Lung microvascular endothelial cell (primary cell): ENCODE data around the gene OTULIN. TPM values are rescaled to one million over a fixed set of nuclear protein-coding genes. Genes with fewer than 3 reads are reported as not detected.
A peak's percentile ranks its signal among the peaks of the same experiment; 100 is the strongest.

Experiments used
- DNase-seq, 2 donors: peaks; one replicate each; pipeline versions ENCODE4 v3.0.0 to v3.0.0-alpha.2; 2010; ENCODE audit warnings: low read depth in 2 of 2
- total RNA-seq: library from RNA; depleted of rRNA; stranded (reverse); fragments of >200 nt; gene quantifications from 2 replicates; pipeline ENCODE4 v1.2.1, GENCODE V29; 2014

OTULIN gene
- total RNA-seq, 1 donor from 2014 or later = 16.1 TPM

DNA sequence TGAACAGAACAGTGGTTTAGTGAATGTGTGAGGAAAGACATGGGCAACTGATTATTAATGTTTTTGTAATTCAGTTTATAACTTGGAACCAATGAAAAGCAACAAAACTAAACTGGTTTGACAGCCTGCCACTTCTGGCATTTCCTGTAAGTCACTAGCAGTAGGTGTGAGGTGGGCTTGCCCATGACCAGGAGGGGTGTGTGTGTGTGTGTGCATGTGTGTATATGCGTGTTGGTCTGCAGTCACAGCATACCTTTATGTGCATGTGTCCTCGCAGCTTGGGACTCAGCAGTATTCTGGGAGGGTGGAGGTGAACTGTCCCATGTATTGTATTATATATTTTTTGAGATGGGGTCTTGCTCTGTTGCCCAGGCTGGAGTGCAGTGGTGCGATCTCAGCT, 32.3 kb downstream of the OTULIN start:
- DNase-seq = no peak

DNA sequence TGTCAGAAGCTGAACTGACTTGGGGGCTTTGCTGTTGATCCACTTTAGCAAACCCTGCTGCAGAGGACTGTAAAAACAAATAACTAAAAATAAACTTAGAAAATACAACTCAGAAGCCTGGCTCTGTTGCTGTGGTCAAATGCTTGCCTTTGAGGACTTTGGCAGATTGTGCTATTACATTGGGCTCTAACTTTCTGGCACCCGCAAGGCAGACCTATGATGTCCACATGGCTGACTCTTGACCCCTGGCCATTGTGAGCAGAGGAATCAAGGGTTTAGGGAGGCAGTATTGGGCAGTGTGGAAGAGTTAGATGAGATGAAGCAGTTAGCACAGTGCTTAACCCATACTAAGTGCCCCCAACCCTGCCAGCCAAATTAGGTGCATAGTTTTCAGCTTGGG, 34.0 kb downstream of the OTULIN start:
- DNase-seq = no peak

DNA sequence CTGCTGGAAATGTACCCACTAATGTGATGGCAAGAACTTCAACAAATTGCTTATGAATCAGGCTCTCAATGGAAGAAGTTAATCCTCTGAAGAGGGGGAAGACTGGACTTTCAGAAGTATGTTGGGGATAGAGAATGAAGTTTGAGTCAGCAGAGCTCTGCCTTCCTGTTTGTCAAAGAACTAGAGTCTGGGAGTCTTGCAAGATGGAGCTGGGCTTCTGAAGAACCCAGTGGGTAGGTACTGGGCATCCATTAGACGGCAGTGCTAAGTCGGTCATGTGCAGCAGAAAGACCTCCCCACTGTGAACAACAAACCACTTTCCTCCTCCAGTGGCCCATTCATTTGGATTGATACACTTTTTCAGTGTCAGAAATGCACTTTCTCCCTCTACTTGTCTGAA, 34.6 kb downstream of the OTULIN start:
- DNase-seq = no peak

DNA sequence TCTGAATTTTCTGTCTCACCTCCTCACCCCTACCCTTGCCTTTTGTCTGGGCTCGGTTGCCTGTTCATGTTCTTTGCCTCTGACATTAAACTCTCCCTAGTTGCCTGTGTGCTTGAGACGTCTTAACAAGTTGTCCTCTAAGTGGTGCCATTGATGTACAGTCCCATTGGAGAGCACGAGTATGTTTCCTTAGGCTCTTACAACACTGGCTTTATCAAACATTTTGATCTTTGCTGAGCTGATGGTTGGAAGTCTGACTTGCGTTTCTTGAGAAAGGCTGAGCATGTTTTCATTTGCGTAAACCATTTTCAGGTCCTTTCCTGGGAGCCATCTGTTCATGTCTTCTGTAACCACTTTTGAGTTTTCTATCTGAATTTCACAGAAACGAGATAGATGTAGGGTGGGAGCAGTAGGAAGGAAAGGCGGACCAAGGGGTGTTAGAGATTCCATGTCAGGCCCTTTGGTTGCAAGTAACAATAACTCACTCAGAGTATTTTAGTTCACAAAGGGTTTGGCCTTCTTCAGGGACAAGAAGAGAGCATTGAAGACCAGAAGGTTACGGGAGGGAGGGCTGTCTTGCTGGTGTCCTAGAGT, 35.4 kb downstream of the OTULIN start:
- no peak for DNase-seq

DNA sequence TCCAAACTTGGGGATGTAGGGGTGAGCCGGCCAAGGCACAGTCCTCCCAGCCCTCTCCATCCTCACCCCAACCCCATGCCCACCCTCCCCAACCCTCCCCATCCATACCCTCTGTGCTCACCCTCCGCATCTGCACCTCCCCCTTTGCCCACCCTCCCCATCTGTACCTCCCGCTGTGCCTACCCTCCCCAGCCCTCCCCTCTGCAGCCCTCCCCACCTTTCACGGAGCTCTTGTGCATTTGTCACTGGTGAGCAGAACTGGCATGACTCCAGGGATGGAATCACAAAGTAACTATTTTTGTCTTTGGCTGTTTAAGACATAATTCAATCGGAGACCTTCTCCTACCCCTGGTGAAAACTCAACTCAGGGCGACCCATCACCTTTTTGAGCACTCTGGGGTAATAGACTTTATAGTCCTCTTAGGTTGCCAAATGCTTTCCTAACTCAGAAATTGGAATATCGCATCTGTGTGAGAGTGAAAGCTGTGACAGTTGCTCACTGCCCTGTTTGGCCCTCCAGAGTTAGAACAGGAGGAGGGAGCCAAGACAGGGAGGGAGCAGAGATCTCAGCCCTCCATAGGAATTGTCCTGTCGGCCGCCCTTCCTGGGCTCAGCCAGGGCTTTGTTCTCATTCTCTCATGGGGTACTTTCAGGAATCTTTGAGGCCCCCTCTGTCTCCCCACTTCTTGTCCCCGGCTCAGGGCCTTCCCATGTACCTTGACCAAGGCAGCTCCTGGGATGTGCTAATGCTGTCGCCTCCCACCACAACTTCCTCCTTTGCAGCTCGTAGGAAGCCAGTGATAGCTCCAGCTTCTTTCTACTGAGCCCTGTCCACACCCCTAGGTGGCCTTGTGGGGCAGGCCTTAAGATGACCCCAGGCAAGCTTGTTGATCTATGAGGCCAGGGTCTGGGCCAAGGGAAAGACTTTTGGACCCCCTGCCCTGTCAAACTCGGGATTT, 36.2 kb downstream of the OTULIN start:
- no peak for DNase-seq

DNA sequence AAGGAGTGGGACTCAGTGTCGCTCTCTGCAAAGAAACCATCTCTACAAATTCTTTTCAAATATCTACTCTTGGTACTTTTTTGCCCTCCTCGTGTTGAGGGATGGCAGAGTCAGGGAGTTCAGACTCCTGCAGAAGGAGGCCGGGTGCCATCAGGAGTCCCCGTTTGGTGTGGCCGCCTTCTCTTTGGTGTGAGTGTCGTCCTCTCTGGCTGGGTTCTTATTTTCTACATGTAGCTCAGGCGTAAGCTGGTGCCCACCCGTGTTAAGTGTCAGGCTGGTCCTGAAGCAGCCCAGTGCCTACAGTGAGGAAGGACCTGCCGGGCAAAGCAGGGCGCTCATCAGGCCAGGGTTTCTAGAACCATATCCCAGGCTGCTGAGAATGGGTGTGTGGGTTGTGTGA, 37.0 kb downstream of the OTULIN start:
- no peak for DNase-seq

DNA sequence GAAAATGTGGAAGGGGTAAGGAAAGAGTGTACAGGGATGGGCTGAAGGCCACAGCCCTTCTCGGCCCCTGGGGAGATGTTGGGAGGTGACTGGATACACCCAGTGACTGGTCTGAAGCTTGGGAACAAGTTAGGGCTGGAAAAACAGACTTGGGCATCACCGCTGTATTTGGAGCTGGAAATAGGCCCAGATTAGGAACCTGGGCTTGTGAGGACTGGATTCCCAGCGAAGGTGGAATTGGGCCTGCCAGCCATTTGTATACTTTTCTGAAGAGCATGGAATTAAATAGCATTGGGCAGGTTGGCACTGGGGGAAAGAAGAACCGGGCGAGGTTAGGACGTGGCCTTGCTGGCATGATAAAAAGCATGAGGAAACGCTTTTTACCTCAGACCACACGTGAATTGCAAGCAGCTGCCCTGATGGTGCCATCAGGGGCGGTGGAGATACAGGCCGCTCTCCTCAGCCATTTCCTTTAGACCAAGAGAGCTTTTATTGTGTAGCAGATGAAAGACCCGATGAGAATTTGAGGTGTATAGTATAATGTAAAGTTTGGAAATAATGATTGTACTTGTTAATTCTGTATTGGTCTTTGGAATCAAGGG, 37.8 kb downstream of the OTULIN start:
- DNase-seq = no peak

DNA sequence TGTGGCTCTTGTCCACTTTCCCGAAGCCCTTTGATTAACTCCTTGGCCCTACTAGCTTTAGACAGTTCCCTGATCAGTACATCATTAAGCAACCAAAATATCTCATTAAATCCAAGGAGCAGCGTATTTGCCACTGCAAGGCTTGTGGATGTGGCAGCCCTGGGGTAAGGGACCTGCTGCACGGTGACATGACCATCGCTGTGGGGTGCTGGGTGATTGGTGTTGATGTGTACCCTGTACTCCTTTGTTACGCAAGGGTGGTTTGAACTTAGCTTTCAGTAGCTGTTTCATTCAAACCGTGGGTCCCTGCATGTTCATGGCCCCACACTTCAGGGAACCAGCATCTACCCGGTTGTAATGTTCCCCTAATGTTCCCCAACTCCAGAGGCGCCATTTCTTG, 41.0 kb downstream of the OTULIN start:
- no peak for DNase-seq

DNA sequence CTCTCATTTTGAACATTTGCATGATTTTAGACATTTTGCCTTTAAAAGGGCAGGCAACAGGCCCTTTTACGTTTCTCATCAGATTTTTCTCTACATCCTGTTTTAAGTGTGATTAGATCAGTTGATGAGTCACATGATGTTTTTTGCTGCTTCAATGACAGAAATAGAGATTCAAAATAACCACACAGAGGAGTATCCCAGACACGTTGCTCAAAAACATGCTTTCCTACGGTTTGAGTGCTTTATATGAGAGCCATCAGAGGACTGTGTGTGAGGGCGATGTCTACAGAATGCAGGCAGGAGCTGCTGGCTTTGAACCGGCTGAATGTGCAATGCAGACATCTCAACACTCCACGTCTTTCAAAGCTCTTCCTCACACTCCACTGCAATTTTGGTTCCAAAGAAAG, 42.1 kb downstream of the OTULIN start:
- DNase-seq = peak; percentile 67 to 78

DNA sequence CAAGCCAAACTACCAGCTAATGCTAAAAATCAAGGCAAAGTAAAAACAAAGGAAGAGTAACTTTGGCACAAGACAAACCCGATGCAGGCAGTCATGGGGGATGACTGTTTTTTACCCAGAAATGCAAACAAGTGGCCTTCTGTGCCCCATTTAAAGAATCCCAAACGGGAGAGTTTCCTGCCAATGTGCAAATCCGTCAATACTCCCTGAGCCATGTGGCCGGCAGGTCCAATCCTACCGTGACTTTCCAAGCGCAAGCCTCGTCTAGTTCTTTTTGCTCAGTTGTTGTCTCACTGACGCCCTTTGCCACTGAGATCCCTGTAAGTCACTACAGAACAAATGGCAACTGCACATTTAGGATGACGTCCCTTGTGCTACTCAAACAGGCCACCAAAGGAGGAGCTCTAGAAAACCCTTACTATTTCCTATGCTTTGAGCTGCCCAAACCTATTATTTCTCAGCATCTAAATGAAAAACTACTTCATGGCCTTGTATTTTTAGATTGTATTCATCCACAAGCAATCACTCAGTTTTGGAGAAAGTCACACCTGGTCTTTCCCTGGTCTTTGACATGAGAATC, 43.4 kb downstream of the OTULIN start:
- DNase-seq = no peak

DNA sequence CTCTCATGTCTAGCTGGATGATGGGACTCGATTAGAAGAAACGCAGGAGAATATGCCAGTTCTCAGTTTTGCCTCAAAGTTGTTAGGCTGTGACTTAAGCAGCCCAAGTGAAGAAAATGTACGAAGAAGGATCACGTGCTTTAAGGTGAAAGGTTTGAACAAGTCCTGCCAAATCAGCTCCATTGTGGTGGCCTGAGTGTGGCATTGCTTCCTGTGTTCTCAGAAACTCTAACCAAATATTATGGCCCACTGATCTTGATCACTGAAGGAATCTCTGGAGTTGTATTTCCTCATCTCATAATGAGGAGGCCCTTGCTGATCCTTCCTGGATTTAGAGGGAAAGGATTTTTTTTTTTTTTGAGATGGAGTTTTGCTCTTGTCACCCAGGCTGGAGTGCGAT, 44.0 kb downstream of the OTULIN start:
- no peak for DNase-seq

DNA sequence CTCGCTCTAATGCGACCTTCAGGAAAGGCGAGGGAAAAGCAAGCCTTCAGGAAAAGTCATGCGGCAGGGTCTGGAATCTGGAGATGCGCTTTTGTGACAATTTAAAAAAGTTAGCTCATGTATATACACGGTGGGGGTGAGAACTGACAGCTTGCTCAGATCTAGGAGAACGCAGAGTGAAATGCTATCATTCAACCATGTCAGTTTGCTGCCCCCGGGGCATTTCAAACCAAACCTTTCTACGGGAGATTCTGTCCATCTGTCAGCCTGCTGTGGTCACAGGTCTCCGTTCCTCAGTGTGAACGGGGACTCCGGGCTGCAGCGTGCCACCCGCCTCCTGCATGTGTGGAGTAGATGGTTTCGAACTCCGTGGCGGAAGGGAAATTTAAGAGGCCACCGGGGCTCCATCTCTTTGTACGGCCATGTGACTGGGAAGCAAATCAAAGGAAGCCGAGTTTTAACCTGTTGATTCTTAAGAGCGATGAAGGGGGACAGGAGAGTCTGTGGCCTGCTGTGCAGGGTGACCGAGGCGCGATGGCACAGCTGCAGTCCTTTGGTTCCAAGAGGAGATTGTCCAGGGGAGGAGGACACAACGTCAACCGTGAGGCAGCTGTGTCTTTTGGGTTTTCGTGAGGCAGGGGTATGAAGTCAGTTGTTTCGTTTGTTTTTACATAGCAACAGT, 45.9 kb downstream of the OTULIN start:
- DNase-seq = no peak

DNA sequence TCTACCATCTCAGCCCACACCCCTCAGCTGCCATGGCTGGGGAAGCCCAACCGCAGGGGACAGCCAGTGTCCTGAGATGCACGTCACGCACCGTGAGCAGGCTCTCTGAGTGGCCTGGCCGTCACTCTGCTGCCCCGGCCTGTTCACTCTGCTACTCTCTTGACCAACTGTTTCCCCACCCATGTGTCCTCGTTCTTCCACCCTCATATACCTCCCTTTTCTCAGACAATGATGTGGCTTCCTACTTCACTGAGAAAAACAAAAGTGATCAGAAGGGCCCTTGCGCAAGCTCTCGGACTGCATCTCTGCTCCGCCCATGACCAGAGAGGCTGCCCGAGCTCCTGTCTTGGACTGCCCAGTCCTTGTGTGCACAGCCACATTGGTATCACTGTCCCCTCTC, 47.6 kb downstream of the OTULIN start:
- DNase-seq = no peak

DNA sequence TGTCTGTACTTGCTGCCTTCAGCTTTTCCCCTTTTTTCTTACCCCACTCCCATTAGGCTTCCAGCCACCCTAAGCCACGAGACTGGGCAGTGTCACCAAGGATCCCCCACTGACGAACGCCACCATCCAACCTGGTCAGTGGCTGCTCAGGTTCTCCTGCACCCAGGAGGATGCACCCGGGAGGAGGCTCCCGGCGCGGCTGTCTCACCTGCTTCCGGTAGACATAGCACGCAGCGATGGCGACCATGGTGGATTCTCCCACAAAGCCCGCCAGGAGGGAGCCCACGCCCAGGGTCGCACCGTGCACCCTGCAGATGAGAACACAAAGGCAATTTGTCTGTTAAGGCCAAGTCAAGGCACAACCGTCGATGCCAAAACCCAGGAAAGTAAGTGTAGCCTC, 48.1 kb downstream of the OTULIN start:
- no peak for DNase-seq

DNA sequence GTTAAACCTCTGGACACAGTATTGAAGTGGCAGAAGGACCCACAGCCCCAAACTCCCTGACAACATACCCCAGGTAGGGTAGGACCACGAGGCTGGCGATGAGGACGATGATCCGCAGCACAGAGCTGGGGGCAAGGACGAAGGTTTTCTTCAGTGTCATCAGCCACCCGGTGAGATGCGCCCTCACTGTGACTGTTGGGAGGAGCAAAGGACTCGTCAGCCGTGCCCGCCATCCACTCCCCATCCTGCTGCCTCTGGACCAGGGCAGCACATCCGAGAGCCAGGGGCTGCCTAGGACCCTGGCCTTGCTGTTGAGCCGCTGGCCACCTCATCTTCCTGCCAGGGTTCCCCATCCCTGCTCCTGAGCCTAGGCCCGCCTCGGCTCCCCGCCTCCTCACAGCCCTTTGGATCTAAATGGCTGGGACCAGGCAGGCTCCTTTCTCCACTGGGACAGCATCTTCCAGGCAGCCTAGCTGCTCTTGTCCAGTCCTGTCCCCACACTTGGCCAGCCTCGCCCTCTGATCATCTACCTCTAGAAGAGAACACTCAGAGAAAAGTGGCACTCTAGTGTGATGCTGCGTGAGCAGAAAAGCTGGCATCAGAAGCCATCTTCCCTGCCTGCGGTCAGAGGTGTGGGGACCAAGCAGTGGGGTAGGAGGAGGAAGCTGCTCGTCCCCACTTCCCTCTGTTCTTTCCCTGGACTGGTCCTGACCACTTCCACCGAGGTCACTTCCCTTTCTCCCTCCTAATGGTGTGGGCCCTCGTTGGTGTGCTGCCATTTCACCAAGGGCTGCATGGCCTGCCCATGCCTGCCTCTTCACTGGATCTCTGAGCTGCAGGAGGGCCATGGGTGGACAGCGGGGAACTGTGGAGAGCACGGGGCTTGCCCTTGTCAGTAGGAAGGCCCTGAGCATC, 49.2 kb downstream of the OTULIN start:
- DNase-seq = no peak

DNA sequence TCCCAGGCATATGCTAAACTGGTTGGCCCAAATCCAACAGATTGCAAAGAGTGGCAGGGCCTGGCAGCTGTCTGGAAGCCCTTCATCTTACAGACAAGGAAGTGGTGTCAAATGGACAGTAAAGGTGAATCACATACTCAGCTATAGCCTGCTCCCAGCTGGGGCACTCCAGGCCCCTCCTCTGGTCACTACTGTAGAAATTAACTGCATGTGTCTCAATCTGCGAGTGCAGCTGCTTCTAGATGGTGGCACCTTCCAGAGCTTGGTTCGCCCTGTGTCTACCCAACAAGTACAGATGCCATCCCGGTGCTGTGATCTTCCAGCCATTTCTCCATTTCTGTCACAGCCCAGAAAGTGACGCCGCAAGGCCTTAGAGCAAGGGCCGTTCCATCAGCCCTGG, 50.2 kb downstream of the OTULIN start:
- DNase-seq = no peak

DNA sequence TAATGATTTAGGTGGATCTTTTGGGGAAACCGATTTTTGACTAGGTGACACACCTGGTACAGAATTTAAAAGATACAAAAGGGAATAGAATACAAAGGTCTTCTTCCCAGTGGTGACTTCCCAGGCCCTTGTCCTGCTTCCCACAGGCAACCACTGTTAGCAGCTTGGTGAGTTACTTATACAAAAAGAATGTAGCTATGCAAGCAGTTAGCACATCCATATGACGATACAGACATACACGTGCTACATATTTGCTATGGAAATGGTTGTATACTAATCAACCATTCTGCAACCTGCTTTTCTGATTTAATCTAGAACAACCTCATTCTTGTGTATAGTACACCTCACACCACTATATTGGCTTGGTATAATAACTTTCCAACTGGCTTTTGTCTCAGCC, 51.0 kb downstream of the OTULIN start:
- DNase-seq = no peak

DNA sequence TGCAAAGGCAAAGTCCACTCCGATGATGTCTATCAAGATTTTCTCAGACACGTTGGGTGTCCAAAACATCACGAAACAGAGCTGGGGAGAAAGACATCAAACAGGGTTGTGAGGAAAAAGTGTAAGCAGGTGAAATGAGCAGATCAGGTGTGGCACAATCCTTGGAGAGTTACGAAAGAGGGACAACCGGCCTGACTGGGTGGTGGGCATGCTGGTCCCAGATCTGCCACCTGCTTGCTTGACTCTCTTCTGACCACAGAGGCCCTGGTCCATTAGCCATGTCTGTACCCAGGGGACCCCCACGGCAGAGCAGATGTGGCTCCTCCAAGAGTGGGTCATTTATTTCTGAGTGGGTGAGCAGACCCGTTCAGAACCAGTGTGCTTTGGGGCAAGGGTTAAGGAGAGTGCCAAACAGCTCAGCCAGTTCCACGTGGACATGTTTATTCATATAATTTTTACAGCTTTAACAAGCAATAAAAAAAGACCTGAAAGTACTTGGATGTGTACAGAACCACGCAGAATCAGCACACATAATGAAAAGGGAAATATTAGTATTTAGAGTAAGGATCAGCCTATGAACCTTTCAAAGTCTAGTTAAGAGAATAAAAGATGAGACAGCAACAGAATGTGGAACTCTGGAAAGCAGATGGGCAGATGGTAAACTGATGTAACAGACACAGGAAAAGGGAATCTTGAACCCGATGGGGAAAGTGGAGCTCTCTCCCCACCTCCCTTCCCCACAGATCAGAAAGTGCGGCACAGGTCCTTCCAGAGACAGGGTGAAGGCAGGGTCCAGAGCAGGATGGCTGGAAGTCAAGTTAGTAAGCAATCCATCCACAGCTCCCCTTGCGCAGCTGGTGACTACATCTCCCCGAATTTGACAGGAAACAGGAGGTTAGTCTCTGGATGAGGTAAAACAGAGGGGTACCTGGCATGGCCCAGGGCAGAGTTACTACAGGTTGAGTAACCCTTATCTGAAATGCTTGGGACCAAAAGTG, 52.5 kb downstream of the OTULIN start:
- no peak for DNase-seq

DNA sequence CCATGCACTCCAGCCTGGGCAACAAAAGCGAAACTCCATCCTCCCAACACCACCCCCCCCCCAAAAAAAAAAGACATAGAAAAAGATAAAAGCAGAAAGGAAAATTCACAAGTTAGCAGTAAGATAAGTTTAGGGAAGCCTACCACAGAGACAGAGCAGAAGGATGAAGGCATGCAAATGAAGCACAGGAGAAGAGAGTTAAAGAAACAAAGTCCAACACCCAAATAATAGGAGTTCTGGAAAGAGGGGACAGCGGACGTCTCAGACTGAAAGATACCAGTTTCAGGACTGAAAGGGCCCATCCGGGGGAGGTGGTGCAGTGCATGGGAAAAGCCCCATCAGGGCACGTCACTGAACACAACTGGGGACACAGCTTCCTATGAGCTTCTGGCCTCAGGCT, 54.3 kb downstream of the OTULIN start:
- no peak for DNase-seq
